Activated B cell treated with CpG ODN at 0.5 μM for 24 hours (primary cell): ENCODE results near the gene MCF2L2. TPM values are rescaled to one million over a fixed set of nuclear protein-coding genes. Genes with fewer than 3 reads are reported as not detected.

Experiments
- ATAC-seq: fragments of 200-7000 bp; cut with Tn5 transposase; one replicate; pipeline ENCODE4 v1.10.0; 2021; ENCODE audit warnings: low read depth, mild to moderate bottlenecking, moderate library complexity
- CTCF ChIA-PET: fragments of 350-600 bp; sonication (Branson Sonifier 250); formaldehyde crosslinking; loops from one replicate; lab custom pipeline; 2021; ENCODE audit warnings: antibody characterized with exemption; lab: Charles Lee
- POLR2A ChIA-PET: fragments of 350-600 bp; sonication (Branson Sonifier 250); formaldehyde crosslinking; loops from one replicate; lab custom pipeline; 2021; ENCODE audit warnings: antibody characterized with exemption; lab: Charles Lee
- DNase-seq: peaks from one replicate; pipeline ENCODE4 v3.0.0; 2022
- H3K27ac Mint-ChIP-seq: one replicate; pipeline ENCODE4 v1.8.0; 2020; ENCODE audit warnings: mixed read lengths
- H3K27me3 Mint-ChIP-seq: one replicate; pipeline ENCODE4 v1.8.0; 2021; ENCODE audit warnings: mixed read lengths
- H3K36me3 Mint-ChIP-seq: one replicate; pipeline ENCODE4 v1.8.0; 2021; ENCODE audit warnings: low read depth, mixed read lengths
- H3K4me1 Mint-ChIP-seq: one replicate; pipeline ENCODE4 v1.8.0; 2021; ENCODE audit warnings: mixed read lengths
- H3K4me3 Mint-ChIP-seq: one replicate; pipeline ENCODE4 v1.8.0; 2020; ENCODE audit warnings: mild to moderate bottlenecking, mixed read lengths
- H3K9me3 Mint-ChIP-seq: one replicate; pipeline ENCODE4 v1.8.0; 2020; ENCODE audit warnings: mixed read lengths
- intact Hi-C: fragments of 100-400 bp; cut with micrococcal nuclease; formaldehyde crosslinking; loops from one replicate; pipeline ENCODE4 v1.15.1; 2024
- total RNA-seq: library from RNA; stranded (reverse); gene quantifications from 2 replicates; pipeline ENCODE4 v1.2.3, GENCODE V29; 2022
- TF ChIP-seq, protein P1 (sequence below): fragments of 200-600 bp; IDR thresholded peaks from one replicate; pipeline ENCODE4 v1.8.0; 2022; ENCODE audit warnings: antibody characterized with exemption, mild to moderate bottlenecking

Gene MCF2L2
- total RNA-seq, 1 donor from 2014 or later = 2.4 TPM

DNA sequence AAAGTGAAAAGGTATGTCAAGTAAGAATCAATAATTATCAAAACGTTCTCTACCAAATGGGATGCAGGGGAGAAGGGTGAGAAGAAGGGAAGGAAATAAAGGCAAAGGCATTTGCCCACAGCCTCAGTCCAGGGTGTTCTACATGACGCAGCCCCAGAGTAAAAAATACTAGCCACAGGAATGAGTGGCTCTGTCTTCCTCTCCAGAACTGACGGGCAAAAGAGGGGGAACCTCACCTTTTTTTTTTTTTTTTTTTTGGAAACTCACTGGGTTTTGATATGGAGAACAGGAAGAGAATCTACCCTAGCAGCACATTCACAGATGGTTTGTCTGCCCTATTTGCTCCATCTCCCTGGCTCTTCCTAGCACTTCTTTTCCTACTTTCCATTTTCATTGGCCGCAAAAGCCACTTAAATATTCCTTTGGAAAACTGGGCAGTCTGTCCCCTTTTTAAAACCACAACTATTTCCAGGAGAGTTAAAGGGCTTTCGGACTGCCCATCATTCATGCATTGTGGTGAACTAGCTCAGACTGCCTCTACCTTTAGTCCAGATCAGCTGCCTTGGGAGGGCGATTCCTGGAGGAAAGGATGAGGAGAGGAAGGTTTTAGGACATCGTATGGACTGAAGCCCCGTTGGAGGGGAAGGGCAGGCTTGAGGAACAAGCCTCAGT lies 147.2 kb downstream of the MCF2L2 start:
- H3K4me3 Mint-ChIP-seq = no peak overlapping the region
- no peak overlapping the region for H3K27ac Mint-ChIP-seq
- ATAC-seq (no peak), DNase-seq (no peak)
- intact Hi-C loops = no loop called here
- H3K36me3 Mint-ChIP-seq = no peaks in the 10 kb centered on the region
- peaks cover 3% of the 10 kb centered on the region for H3K27me3 Mint-ChIP-seq
- TF ChIP-seq, protein P1, sequence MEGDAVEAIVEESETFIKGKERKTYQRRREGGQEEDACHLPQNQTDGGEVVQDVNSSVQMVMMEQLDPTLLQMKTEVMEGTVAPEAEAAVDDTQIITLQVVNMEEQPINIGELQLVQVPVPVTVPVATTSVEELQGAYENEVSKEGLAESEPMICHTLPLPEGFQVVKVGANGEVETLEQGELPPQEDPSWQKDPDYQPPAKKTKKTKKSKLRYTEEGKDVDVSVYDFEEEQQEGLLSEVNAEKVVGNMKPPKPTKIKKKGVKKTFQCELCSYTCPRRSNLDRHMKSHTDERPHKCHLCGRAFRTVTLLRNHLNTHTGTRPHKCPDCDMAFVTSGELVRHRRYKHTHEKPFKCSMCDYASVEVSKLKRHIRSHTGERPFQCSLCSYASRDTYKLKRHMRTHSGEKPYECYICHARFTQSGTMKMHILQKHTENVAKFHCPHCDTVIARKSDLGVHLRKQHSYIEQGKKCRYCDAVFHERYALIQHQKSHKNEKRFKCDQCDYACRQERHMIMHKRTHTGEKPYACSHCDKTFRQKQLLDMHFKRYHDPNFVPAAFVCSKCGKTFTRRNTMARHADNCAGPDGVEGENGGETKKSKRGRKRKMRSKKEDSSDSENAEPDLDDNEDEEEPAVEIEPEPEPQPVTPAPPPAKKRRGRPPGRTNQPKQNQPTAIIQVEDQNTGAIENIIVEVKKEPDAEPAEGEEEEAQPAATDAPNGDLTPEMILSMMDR = no peak
- ChIA-PET POLR2A (interaction anchor here (0.7 kb wide), 1 partner anchor 26 kb away, joined by 9 read pairs; no protein-coding TSS in a partner anchor), CTCF (no interaction called here)
- no peaks in the 10 kb centered on the region for H3K9me3 Mint-ChIP-seq
- peaks cover 25% of the 10 kb centered on the region for H3K4me1 Mint-ChIP-seq

DNA sequence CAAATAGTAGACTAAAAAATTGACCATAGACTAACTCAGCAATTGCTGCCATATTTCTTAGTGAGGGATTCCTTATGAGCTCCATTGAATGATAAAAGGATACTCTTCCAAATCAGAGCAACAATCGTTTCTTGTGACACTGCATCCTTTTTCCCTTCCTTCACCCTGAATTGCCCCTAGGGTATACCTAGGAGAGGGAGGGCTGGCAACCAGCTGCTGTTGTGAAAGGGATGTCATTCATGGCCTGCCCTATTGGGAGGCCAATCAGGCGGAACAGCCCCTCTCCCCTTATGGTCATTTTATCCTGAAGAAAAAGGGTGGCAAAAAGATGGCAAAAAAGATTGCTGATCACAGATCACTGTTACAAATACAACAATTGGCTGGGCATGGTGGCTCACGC lies 149.0 kb downstream of the MCF2L2 start:
- ChIA-PET POLR2A (interaction anchor here (0.7 kb wide), 1 partner anchor 137 kb away, joined by 3 read pairs; no protein-coding TSS in a partner anchor), CTCF (interaction anchor here (1.5 kb wide), 1 partner anchor 103 kb away, joined by 3 read pairs; no protein-coding TSS in a partner anchor)
- TF ChIP-seq, protein P1 = no peak
- H3K27me3 Mint-ChIP-seq = peaks cover 3% of the 10 kb centered on the region
- no peaks in the 10 kb centered on the region for H3K36me3 Mint-ChIP-seq
- H3K4me3 Mint-ChIP-seq = no peak overlapping the region
- H3K9me3 Mint-ChIP-seq = no peaks in the 10 kb centered on the region
- H3K4me1 Mint-ChIP-seq = peaks cover 11% of the 10 kb centered on the region
- H3K27ac Mint-ChIP-seq = no peak overlapping the region
- ATAC-seq (no peak), DNase-seq (no peak)
- intact Hi-C loops = no loop called here

DNA sequence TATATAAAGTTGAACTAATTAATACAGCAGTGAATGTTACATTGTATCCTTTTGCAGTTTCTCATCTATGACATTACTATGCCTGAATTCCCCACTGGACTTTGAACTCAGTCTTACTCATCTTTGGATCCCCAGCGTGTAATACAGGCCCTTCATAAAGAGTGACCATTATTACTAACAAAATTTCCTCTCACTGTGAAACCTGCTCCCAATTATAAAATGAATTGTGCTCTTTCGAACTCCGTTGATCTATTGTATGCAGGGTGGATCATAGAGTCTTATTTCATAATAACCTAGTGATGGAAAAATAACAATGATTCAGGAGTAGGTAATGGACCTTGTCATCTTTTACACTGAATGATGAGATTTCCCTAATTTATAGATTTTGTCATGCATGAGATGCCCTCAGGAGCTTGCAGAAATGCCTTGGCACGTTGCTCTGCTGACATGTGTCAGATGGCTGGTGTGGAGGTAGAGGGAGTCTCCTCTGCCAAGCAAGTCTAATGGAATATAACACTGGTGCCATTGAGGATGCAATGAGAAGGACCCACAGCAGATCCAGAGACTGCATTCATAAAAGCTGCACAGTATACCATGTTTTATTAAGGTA lies 149.8 kb downstream of the MCF2L2 start:
- no peaks in the 10 kb centered on the region for H3K9me3 Mint-ChIP-seq
- intact Hi-C loops = no loop called here
- ATAC-seq (no peak), DNase-seq (no peak)
- no peak overlapping the region for H3K4me3 Mint-ChIP-seq
- ChIA-PET CTCF (interaction anchor here (1.5 kb wide), 1 partner anchor 104 kb away, joined by 3 read pairs; no protein-coding TSS in a partner anchor), POLR2A (no interaction called here)
- peaks cover 5% of the 10 kb centered on the region for H3K4me1 Mint-ChIP-seq
- peaks cover 3% of the 10 kb centered on the region for H3K27me3 Mint-ChIP-seq
- no peak overlapping the region for H3K27ac Mint-ChIP-seq
- H3K36me3 Mint-ChIP-seq = no peaks in the 10 kb centered on the region
- TF ChIP-seq, protein P1 = no peak

DNA sequence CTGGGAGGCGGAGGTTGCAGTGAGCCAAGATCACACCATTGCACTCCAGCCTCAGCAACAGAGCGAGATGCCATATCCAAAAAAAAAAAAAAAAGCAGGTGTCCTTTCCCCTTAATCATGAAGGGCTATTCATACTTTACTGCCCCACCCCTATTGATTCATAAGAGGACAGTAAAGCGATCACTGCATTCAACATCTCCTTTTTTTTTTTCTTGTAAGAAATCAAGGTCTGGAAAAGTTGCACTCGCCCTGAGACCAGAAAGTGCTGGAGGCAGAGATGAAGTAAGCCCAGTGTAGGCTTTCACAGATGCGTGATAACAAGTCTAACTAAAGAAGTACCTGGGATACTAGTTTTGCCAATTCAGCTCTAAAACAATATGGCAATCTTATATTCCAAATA lies 151.2 kb downstream of the MCF2L2 start:
- intact Hi-C loops = no loop called here
- ChIA-PET POLR2A (no interaction called here), CTCF (no interaction called here)
- H3K4me3 Mint-ChIP-seq = no peak overlapping the region
- peaks cover 3% of the 10 kb centered on the region for H3K4me1 Mint-ChIP-seq
- no peaks in the 10 kb centered on the region for H3K36me3 Mint-ChIP-seq
- DNase-seq (no peak), ATAC-seq (no peak)
- H3K27ac Mint-ChIP-seq = no peak overlapping the region
- H3K9me3 Mint-ChIP-seq = no peaks in the 10 kb centered on the region
- TF ChIP-seq, protein P1 = no peak
- H3K27me3 Mint-ChIP-seq = peaks cover 3% of the 10 kb centered on the region

DNA sequence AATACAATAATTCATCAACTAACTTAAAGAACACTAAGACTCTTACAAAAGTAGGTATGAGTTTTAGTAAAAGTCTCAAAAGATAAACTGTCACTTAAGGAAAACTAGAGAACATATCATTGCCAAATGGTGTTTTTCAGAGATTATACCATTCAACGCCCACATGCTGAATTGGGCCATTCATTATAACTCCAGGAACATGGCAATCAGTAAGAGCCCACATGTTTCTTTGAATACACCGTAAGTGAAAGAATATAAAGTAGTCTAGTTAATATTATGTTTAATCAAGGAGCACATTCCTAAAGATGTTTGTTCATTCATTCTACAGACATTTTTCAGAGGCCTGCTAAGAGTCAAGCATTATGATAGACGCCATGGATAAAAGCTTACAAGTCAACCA lies 152.5 kb downstream of the MCF2L2 start:
- ChIA-PET CTCF (no interaction called here), POLR2A (no interaction called here)
- TF ChIP-seq, protein P1 = no peak
- Mint-ChIP-seq H3K4me3 (no peak overlapping the region), H3K36me3 (no peaks in the 10 kb centered on the region), H3K9me3 (no peaks in the 10 kb centered on the region), H3K27ac (no peak overlapping the region), H3K27me3 (peaks cover 4% of the 10 kb centered on the region), H3K4me1 (peaks cover 3% of the 10 kb centered on the region)
- no peak for ATAC-seq
- DNase-seq = no peak
- intact Hi-C loops = no loop called here
